Loucy (cell line): Measurements from ENCODE around the gene PPL.

Experiments
- H2AFZ ChIP-seq: fragments of 200-600 bp; sonication (generic); 2 replicates; pipeline ENCODE4 v1.6.0; 2016; ENCODE audit warnings: antibody characterized with exemption, mild to moderate bottlenecking, low read length, moderate library complexity
- H3F3A ChIP-seq: fragments of 200-600 bp; 2 replicates; pipeline ENCODE4 v1.6.0; 2016; ENCODE audit warnings: antibody characterized with exemption, low read depth, mild to moderate bottlenecking
- H3K27me3 ChIP-seq: fragments of 200-600 bp; sonication (generic); 2 replicates; pipeline ENCODE4 v1.6.1; 2014; ENCODE audit warnings: low read length, mild to moderate bottlenecking; ENCODE audit not compliant: insufficient read depth, poor library complexity, severe bottlenecking
- H3K36me3 ChIP-seq: fragments of 200-600 bp; sonication (generic); 2 replicates; pipeline ENCODE4 v1.6.1; 2016; ENCODE audit warnings: low read length; ENCODE audit not compliant: insufficient read depth
- H3K4me1 ChIP-seq: fragments of 200-600 bp; sonication (generic); 2 replicates; pipeline ENCODE4 v1.5.1; 2014; ENCODE audit warnings: low read length, mild to moderate bottlenecking; ENCODE audit not compliant: insufficient read depth, poor library complexity, severe bottlenecking
- H3K4me2 ChIP-seq: fragments of 200-600 bp; sonication (generic); 2 replicates; pipeline ENCODE4 v1.6.0; 2014; ENCODE audit warnings: antibody characterized with exemption, low read length, low read depth, mild to moderate bottlenecking; ENCODE audit not compliant: poor library complexity, severe bottlenecking
- H3K4me3 ChIP-seq: fragments of 200-600 bp; sonication (generic); 2 replicates; pipeline ENCODE4 v1.5.1; 2014; ENCODE audit warnings: low read length, mild to moderate bottlenecking, mixed read lengths; ENCODE audit not compliant: poor library complexity, severe bottlenecking
- H3K79me2 ChIP-seq: fragments of 200-600 bp; sonication (generic); 2 replicates; pipeline ENCODE4 v1.6.1; 2014; ENCODE audit warnings: low read length; ENCODE audit not compliant: insufficient read depth
- H3K9ac ChIP-seq: fragments of 200-600 bp; sonication (generic); 2 replicates; pipeline ENCODE4 v1.6.0; 2014; ENCODE audit warnings: mild to moderate bottlenecking, low read depth, low read length, moderate library complexity; ENCODE audit not compliant: poor library complexity, severe bottlenecking
- H3K9me2 ChIP-seq: fragments of 200-600 bp; sonication (generic); replicated peaks from 2 replicates; pipeline ENCODE4 v1.6.1; 2016; ENCODE audit warnings: low read depth, low read length, mixed read lengths
- H3K9me3 ChIP-seq: fragments of 200-600 bp; sonication (generic); 2 replicates; pipeline ENCODE4 v1.6.1; 2014; ENCODE audit warnings: mild to moderate bottlenecking, antibody characterized with exemption, low read length, low read depth; ENCODE audit not compliant: insufficient read depth
- H4K20me1 ChIP-seq: fragments of 200-600 bp; sonication (generic); 2 replicates; pipeline ENCODE4 v1.6.0; 2014; ENCODE audit warnings: antibody characterized with exemption, low read length, mild to moderate bottlenecking; ENCODE audit not compliant: insufficient read depth, poor library complexity, severe bottlenecking
- CTCF ChIP-seq: fragments of 200-600 bp; sonication (generic); conservative IDR thresholded peaks from 2 replicates; pipeline ENCODE4 v1.5.1; 2014; ENCODE audit warnings: mild to moderate bottlenecking, antibody characterized with exemption, low read length
- EZH2phosphoT487 ChIP-seq: fragments of 200-600 bp; IDR thresholded peaks from 2 replicates; pipeline ENCODE4 v1.6.1; 2018; ENCODE audit warnings: antibody characterized with exemption, mild to moderate bottlenecking, moderate library complexity, borderline replicate concordance

The PPL gene

GRCh38 chr16:4908854-4909401, 28.0 kb downstream of the PPL start:
- TF ChIP-seq EZH2phosphoT487 (no peak), CTCF (no peak)
- H3K9me3 ChIP-seq: no peaks in the 10 kb centered on the region
- no peak overlapping the region for H3K4me3 ChIP-seq
- H3K27me3 ChIP-seq: no peaks in the 10 kb centered on the region
- no peaks in the 10 kb centered on the region for H3F3A ChIP-seq
- no peak overlapping the region for H3K9ac ChIP-seq
- H2AFZ ChIP-seq: no peak overlapping the region
- H3K4me2 ChIP-seq: no peak overlapping the region
- no peaks in the 10 kb centered on the region for H4K20me1 ChIP-seq
- no peaks in the 10 kb centered on the region for H3K4me1 ChIP-seq
- no peaks in the 10 kb centered on the region for H3K79me2 ChIP-seq
- H3K36me3 ChIP-seq: no peaks in the 10 kb centered on the region
- no peaks in the 10 kb centered on the region for H3K9me2 ChIP-seq

- Histone ChIP-seq H3K79me2 (no peaks in the 10 kb centered on the region), H3K9ac (no peak overlapping the region), H2AFZ (no peak overlapping the region), H3K27me3 (no peaks in the 10 kb centered on the region), H3F3A (no peaks in the 10 kb centered on the region), H4K20me1 (no peaks in the 10 kb centered on the region), H3K4me1 (no peaks in the 10 kb centered on the region), H3K4me3 (no peak overlapping the region), H3K9me2 (no peaks in the 10 kb centered on the region), H3K36me3 (no peaks in the 10 kb centered on the region), H3K4me2 (no peak overlapping the region), H3K9me3 (no peaks in the 10 kb centered on the region)
- TF ChIP-seq EZH2phosphoT487 (no peak), CTCF (no peak)
These were observed 31.9 kb downstream of the PPL start for GRCh38 chr16:4904942-4905615.

GRCh38 chr16:4904108-4904941, 32.6 kb downstream of the PPL start:
- no peak overlapping the region for H3K4me3 ChIP-seq
- H3K4me1 ChIP-seq: no peaks in the 10 kb centered on the region
- H3F3A ChIP-seq: no peaks in the 10 kb centered on the region
- no peak overlapping the region for H3K4me2 ChIP-seq
- no peaks in the 10 kb centered on the region for H3K9me2 ChIP-seq
- no peak overlapping the region for H3K9ac ChIP-seq
- no peaks in the 10 kb centered on the region for H3K9me3 ChIP-seq
- no peaks in the 10 kb centered on the region for H3K36me3 ChIP-seq
- H4K20me1 ChIP-seq: no peaks in the 10 kb centered on the region
- H2AFZ ChIP-seq: no peak overlapping the region
- H3K79me2 ChIP-seq: no peaks in the 10 kb centered on the region
- no peaks in the 10 kb centered on the region for H3K27me3 ChIP-seq
- TF ChIP-seq CTCF: no peak
- no peak for TF ChIP-seq EZH2phosphoT487
